GM10266 (cell line): Measurements from ENCODE around the gene MIER1.

Experiments
- DNase-seq: peaks from one replicate; pipeline ENCODE4 v3.0.0; 2012; ENCODE audit errors: extremely low spot score
- CTCF ChIP-seq: IDR thresholded peaks from 2 replicates; pipeline ENCODE4 v1.5.1; 2012; ENCODE audit warnings: mild to moderate bottlenecking, low read depth; ENCODE audit not compliant: control insufficient read depth, insufficient read depth; ENCODE audit errors: missing control alignments

The MIER1 gene

DNA sequence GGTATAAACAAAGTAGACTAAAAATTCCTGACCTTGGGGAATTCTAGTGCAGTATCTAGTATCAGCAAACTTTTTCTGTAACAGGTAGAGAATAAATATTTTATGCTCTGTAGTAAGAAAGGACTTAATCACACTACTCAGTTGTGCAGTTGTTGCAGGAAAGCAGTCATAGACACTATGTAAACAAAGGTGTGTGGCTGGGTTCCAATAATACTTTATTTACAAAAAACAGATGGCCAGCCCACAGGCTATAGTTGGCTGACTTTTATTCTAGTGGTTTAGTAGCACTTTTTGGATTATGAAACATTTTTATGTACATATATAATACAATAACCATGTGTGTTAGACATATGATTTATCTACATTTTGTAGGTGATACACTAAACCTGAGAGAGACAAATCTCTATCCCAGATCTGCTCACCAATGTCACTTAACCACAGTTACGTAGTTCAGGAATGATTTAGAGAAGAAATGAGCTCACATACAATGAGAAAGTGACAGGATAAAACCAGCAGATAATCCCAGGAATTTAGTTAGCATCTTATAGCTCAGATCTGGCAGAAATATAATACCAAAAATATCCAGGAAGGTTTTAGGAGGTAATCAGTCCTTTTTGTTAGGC lies 56.1 kb downstream of the MIER1 start:
- DNase-seq: no peak
- TF ChIP-seq CTCF: no peak

- no peak for DNase-seq
These were observed 56.9 kb downstream of the MIER1 start for GRCh38 chr1:66981679-66982078.

DNA sequence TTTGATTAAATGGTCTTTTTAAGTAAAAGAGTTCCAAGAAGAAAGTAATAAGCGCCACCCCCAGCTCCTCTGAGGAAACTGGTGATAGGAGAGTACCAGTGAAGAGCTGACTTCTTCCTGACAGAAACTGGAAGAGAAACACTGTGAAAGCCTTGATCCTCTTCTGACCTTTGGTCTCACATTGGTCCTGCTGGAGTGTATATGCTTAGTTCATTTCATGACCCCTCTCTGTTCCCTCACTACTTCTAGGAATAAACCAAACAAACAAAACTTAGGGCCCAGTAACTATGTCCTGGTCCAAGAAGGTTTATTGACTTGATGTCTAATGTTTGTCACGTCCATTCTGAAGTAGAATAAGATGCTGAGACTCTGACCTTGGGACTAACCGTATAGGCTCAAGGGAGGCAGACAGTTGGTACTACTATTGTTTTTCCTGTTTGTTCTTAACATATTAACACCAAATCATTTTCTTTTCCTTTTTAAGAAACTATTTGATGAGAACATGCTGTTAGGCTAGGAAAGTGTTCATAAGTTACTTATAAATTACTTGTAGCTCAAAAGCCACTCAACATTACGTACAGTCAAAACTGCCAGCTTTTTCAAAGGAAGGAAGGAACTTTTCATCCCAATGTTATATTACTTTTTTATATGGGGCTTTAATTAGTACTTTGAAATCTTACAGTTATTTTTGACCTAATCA lies 57.9 kb downstream of the MIER1 start:
- no peak for DNase-seq
- TF ChIP-seq CTCF: no peak

More at GRCh38 chr1:66981679-66982078, 56.9 kb downstream of the MIER1 start:
- no peak for TF ChIP-seq CTCF

- DNase-seq: no peak
- TF ChIP-seq CTCF: no peak
These were observed 59.7 kb downstream of the MIER1 start for GRCh38 chr1:66984491-66984890.

DNA sequence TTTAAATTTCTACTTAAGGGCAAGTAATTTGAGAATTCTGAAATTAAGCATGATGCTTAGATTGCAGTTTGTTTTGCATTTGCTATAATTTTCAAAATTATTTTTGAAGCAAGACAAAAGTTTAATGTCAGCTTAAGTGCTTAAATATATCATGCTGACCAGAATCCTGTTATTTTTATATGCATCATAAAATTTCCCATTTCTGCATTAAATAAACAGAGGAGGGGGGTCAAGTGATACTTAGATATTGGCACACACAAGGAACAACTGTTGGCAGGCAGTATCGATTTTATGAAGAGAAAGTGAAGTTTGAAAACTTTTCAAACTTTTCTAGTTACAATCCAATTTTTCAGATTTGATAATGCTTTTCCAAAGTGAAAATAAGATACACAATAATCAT lies 61.0 kb downstream of the MIER1 start:
- DNase-seq: no peak
- TF ChIP-seq CTCF: no peak

DNA sequence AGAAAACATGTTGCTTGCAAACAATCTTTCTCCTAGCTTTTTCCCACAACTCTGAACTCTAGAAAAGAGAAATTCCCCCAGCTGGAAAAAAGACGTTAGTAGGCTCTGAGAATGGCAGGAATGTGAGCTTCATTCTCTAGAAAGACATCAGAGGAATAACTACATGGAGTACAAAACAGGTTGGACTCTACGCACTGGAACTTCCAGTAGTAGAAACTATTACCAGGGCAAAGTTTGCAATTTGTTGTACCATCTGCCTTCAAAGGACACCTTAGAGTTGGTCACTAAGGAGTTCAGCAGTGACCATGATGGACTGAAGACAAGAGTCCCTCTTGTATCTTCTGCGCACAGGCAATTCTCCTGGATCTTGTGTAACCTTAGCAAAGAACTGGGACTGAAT lies 68.3 kb downstream of the MIER1 start:
- no peak for DNase-seq

More for the DNA sequence above, 68.3 kb downstream of the MIER1 start:
- no peak for TF ChIP-seq CTCF
